Anterior cingulate cortex (tissue), 58 donors: Measurements from ENCODE around the gene GDF9.

ENCODE experiments used
- DNase-seq, 58 donors: peaks; one replicate each; lab custom pipeline; 2025; lab: John Stamatoyannopoulos, UW

The GDF9 gene

GRCh38 chr5:132839426-132840301, 26.6 kb downstream of the GDF9 start:
- no peak for DNase-seq

- DNase-seq = peak in 2 of 58 donors; percentile 10 to 26
Measured at GRCh38 chr5:132838516-132839282, 27.6 kb downstream of the GDF9 start.

- no peak for DNase-seq
Measured at GRCh38 chr5:132837868-132838267, 28.4 kb downstream of the GDF9 start.

DNA sequence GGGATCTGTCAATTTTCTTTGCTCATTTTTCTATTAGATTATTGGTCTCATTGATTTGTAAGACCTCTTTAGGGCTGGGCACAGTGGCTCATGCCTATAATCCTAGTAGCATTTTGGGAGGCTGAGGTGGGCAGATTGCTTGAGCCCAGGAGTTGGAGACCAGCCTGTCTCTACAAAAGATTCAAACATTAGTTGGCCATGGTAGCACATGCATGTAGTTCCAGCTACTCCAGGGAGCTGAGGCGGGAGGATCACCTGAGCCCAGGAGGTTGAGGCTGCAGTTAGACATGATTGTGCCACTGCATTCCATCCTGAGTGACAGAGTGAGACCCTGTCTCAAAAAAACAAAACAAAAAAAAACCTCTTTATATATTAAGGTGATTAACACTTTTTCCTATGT, 29.4 kb downstream of the GDF9 start:
- DNase-seq = no peak

- DNase-seq = no peak
Measured at GRCh38 chr5:132834057-132834456, 32.2 kb downstream of the GDF9 start.

- DNase-seq = no peak
Measured at GRCh38 chr5:132832612-132833011, 33.7 kb downstream of the GDF9 start.

DNA sequence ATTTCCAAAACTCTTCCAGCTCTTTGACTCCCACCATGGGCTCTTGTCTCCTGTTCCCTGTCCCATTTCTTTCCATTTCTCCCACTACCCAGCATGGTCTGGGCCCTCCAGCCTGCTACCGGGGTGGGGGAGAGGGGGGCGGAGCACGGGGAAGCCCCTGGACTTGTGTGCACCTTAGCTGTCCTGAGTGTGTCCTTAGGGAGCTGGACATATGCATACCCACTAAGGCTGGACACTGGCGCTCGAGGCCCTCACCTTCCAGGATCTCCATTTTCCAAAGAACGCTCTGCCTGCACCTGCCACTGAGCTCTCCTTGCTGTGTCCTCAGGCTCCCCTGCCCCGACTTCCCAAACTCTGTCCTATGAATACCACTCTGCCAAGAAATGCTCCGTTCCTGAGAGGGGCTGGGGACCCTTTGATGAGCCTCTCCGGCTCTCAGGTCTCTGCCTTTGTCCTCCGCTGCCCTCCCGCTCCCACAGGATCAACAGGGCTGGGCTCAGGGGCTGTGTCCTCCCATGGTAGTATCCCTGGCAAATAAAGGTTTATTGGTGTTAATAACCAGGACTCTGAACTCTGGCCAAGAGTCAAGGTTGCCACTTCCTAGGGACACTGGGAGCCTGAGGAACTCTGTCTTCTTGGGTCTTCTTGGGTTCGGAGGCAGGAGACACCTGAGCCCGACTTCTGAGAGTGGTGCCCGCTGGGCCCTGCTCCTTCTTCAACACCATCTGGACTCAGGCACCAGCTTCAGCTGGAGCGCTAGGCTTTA, 35.0 kb downstream of the GDF9 start:
- DNase-seq = no peak

DNA sequence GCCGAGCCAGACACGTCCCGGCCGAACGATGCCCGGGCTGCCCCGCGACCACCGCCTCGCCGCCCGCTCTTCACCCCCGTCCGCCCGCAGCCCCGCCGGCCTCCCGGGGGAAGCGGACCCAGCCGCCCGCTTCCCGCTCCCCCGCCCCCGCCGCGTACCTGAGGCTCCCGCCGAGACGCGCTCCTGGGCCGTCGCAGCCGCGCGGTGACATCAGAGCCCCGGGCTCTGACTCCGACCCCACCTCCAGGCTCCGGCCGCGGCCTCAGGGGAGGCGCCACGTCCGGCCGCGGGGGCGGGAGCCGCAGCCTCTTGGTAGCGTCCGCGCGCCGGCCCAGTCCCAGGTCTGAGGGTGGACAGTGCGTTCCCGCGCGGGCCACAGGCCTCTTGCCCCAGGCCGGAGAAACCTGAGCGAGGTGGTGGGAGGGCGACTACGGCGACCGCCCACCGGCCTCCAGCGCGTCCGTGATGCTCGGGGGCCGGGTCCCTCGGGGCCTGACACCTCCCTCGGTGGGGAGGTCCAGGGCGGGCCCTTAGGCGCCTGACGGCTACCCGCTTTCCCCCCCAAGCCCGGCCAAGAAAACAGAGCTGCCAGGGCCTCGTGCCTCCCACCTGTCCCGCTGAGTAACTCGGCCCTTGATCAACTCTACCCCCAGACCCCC, 35.7 kb downstream of the GDF9 start, which contains the start of gene SHROOM1:
TSS of gene SHROOM1 (minus strand) at position 212 of the 659 bp plus-strand sequence. CDS start 4,507 bp downstream, outside the sequence.
- peak in 14 of 58 donors; percentile 21 to 59 (median 45) for DNase-seq

DNA sequence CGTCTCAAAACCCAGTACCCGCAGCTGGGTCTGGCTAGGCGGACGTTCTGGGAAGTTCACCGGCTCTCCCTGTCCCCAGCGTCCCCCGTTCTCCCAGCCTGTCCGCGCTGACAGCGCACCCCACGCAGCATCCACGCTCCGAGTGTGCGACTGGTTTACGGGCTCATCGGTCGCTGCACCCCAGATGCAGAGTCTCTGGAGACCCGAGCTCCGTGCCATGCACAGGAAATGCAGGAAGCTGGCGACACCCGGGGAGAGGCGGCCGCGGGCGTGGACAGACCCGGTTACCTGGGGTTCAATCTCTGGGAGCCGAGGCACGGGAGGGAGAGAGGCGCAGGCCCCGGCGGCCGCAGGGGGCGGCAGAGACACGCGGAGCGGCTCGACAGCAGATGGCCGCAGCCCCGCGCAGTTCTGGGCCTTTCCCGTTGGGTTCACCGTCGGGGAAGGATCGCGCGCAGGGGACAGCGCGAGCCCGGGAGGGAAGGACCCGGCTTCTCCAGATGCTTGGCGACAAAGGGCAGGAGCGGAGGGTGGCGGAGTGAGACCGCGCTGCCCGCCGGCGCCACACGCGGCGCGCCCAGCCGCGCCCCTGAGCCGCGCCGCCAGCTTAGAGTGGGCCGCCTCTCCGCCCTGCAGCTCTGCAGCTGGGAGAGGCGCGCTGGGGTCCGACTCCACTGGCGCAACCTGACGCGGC, 36.4 kb downstream of the GDF9 start:
- peak in 49 of 58 donors; percentile 32 to 76 (median 57) for DNase-seq

- no peak for DNase-seq
Measured at GRCh38 chr5:132828846-132829494, 37.3 kb downstream of the GDF9 start.

GRCh38 chr5:132827943-132828673, 38.2 kb downstream of the GDF9 start:
- no peak for DNase-seq

DNA sequence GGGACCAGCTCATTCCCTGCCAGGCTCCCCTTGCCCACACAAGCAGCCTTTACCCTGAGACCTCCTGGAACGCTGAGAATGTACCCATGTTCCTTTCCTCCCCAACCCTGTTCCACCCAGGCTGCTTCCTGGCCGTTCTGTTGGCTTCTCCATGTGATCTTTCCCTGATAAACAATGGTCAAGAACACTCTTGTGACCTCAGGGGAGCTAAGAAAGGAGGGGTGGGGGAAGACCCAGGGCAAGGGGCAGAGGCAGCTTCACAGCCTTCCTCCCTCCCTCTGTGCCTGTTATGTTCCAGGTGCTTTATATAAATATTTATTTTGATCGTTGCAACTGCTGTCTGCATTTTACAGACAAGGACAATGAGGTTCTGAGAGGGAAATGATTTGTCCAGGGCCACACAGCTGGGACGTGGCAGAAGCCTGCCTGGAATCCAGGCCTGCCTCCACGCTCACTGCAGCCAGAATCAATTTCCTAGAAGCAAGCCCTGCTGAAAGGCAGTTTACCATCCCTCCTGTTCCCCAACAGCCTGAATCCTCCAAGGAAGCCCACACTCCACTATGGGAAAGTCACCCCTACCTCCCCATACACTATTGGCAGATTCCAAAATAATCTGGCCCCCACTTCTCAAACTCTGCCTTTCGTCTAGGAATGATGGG, 39.7 kb downstream of the GDF9 start:
- no peak for DNase-seq

DNA sequence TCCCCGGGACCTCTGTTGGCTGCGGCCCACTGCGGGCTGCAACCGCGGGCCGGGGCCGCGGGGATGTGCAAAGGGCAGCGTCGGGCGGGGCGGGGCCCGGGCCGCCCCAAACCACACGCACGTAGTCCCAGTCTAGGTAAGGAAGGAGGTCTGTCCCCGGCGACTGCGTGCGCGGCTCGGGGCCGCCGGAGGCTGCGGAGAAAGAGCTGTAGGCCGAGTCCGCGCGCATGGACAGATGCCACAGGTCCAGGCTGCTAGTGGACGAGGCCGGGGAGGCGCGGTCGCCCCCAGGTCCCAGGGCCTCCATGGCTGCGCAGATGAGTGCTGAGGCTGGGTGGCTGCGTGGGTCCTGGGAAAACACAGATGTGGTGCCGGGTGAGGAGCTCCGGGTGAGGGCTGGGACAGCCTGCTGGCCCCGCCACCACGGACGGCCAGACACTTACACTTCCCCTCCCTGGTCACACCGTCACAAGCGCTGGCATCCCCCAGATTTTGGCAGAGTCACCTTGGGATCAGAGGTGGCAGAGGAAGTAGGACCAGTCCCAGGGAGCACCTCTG, 40.4 kb downstream of the GDF9 start:
- no peak for DNase-seq

GRCh38 chr5:132825033-132825833, 41.0 kb downstream of the GDF9 start:
- DNase-seq = peak in 1 of 58 donors; percentile 21

- no peak for DNase-seq
Measured at GRCh38 chr5:132824426-132824825, 41.8 kb downstream of the GDF9 start.

DNA sequence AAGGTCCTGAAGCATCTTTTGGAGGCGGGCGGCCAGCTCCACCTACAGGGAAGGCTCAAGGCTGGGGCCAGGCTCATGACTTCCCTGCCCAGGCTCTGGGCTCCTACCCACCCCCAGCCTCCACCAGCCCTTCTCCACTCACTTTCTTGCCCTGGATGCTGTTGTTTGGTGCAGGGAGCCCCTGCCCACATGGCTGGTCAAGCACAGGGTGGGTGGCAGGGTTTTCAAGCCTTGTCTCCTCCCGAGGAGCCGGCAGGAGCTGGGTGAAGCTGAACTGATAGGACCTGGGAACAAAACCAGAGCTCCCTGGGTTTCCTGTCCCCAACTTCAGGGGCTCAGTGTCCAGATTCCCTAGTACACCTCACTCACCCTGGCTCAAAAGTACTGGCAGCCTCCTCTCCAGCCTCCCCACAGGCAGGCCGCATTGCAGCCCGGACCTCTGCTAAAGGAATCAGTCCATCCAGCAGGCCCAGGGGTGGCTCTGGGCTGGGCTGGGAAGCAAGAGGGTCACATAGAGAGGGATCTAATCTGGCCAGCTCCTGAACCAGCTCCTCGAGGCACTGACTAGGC, 42.7 kb downstream of the GDF9 start:
- DNase-seq = peak in 1 of 58 donors; percentile 13
